Natural killer cell treated with Interleukin-12 subunit alpha and Interleukin-12 subunit beta and Interleukin-15 and Interleukin-18, amount 100 ng/mL, for 72 hours (primary cell): Measurements from ENCODE around the gene TMEM123. TPM values are rescaled to one million over a fixed set of nuclear protein-coding genes. Genes with fewer than 3 reads are reported as not detected.
A peak's percentile ranks its signal among the peaks of the same experiment; 100 is the strongest.

Experiments used
- ATAC-seq, 2 donors: fragments of 150-1000 bp; cut with Tn5 transposase in 1 of 2; sonication (Bioruptor Pico), chemical (Tn5 transposase) in 1 of 2; 2 replicates each; pipeline ENCODE4 v1.10.0; 2021
- DNase-seq: peaks from one replicate; pipeline ENCODE4 v3.0.0; 2022; ENCODE audit warnings: low spot score
- H3K27ac Mint-ChIP-seq, 2 donors: 1 replicate in 1 of 2; 2 replicates in 1 of 2; pipeline ENCODE4 v1.8.0; 2022; ENCODE audit warnings: mixed read lengths in 2 of 2, mild to moderate bottlenecking in 1 of 2, moderate library complexity in 1 of 2
- H3K27me3 Mint-ChIP-seq, 2 donors: 1 replicate in 1 of 2; 2 replicates in 1 of 2; pipeline ENCODE4 v1.8.0; 2022; ENCODE audit warnings: mixed read lengths in 2 of 2
- H3K36me3 Mint-ChIP-seq: one replicate; pipeline ENCODE4 v1.8.0; 2022; ENCODE audit warnings: mixed read lengths
- H3K4me1 Mint-ChIP-seq, 2 donors: 1 replicate in 1 of 2; 2 replicates in 1 of 2; pipeline ENCODE4 v1.8.0; 2022; ENCODE audit warnings: low read depth in 2 of 2, mixed read lengths in 2 of 2, mild to moderate bottlenecking in 1 of 2
- H3K4me3 Mint-ChIP-seq: one replicate; pipeline ENCODE4 v1.8.0; 2022; ENCODE audit warnings: mixed read lengths
- H3K9me3 Mint-ChIP-seq: 2 replicates; pipeline ENCODE4 v1.8.0; 2022; ENCODE audit warnings: mixed read lengths
- total RNA-seq, 2 donors: library from RNA; stranded (reverse); gene quantifications; one replicate each; pipeline ENCODE4 v1.2.3, GENCODE V29; 2022

Gene TMEM123
- total RNA-seq, 2 donors from 2014 or later = 64.6 to 81.3 TPM

DNA sequence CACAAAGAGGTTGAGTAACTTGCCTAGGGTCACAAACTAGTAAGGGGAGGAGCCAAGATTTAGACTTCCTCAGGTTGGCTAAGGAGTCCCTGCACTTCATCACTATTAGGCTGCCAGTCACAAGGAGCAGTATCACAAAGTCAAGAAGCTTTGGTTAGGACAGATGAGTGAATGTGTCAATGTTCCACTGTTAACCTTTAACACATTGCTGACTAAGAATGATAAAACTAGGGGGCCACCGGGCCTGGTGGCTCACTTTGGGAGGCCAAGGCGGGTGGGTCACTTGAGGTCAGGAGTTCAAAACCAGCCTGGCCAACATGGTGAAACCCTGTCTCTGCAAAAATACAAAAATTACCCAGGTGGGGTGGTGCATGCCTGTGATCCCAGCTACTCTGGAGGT is 32.0 kb downstream of the TMEM123 start:
- DNase-seq = no peak
- peaks cover 13% of the 10 kb centered on the region for H3K36me3 Mint-ChIP-seq
- peaks cover 36 to 41% of the 10 kb centered on the region in 2 donors for H3K4me1 Mint-ChIP-seq
- peaks cover 9% of the 10 kb centered on the region for H3K9me3 Mint-ChIP-seq
- peak; percentile 65 to 75 for ATAC-seq
- H3K27me3 Mint-ChIP-seq = no peaks in the 10 kb centered on the region
- H3K27ac Mint-ChIP-seq = no peak overlapping the region
- H3K4me3 Mint-ChIP-seq = no peak overlapping the region

GRCh38 chr11:102419181-102419580 is 33.4 kb downstream of the TMEM123 start:
- no peak for DNase-seq
- no peak overlapping the region for H3K4me3 Mint-ChIP-seq
- H3K4me1 Mint-ChIP-seq = peaks cover 50 to 55% of the 10 kb centered on the region in 2 donors
- H3K9me3 Mint-ChIP-seq = peaks cover 9% of the 10 kb centered on the region
- peaks cover 13% of the 10 kb centered on the region for H3K36me3 Mint-ChIP-seq
- ATAC-seq = no peak
- H3K27me3 Mint-ChIP-seq = no peaks in the 10 kb centered on the region
- no peak overlapping the region for H3K27ac Mint-ChIP-seq

DNA sequence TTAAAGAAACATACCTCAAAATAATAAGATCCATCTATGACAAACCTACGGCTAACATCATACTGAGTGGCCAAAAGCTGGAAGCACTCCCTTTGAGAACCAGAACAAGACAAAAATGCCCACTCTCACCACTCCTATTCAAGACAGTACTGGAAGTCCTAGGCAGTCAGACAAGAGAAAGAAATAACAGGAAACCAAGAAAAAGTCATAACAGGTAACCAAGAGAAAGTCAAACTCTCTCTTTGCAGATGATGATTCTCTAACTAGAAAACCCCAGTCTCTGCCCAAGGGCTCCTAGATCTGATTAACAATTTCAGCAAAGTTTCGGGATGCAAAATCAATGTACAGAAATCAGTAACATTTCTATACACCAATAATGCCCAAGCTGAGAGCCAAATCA is 35.6 kb downstream of the TMEM123 start:
- DNase-seq (no peak), ATAC-seq (peak in 1 of 2 donors; percentile 62)
- Mint-ChIP-seq H3K4me1 (peaks cover 46 to 50% of the 10 kb centered on the region in 2 donors), H3K27me3 (no peaks in the 10 kb centered on the region), H3K4me3 (peak overlapping the region; percentile 3), H3K36me3 (peaks cover 13% of the 10 kb centered on the region), H3K9me3 (peaks cover 9% of the 10 kb centered on the region), H3K27ac (peak overlapping the region in 1 of 2 donors; percentile 14)

- H3K27me3 Mint-ChIP-seq = no peaks in the 10 kb centered on the region
- peaks cover 45 to 48% of the 10 kb centered on the region in 2 donors for H3K4me1 Mint-ChIP-seq
- DNase-seq (no peak), ATAC-seq (peak in 1 of 2 donors; percentile 72)
- H3K36me3 Mint-ChIP-seq = peaks cover 13% of the 10 kb centered on the region
- peak overlapping the region; percentile 49 for H3K4me3 Mint-ChIP-seq
- H3K9me3 Mint-ChIP-seq = peaks cover 9% of the 10 kb centered on the region
- H3K27ac Mint-ChIP-seq = peak overlapping the region; percentile 3 to 35
Observed at GRCh38 chr11:102415304-102415916, 37.2 kb downstream of the TMEM123 start.

DNA sequence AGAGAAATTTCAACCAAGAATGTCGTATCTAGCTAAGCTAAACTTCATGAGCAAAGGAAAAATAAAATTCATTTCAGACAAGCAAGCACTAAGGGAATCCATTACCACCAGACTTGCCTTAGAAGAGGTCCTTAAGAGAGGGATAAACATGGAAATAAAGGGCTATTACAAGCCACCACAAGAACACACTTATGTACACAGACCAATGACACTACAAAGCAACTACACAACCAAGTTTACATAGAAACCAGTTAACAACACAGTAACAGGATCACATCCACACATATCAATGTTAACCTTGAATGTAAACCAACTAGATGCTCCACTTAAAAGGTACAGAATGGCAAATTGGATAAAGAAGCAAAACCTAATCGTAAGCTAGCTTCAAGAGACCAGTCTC is 38.0 kb downstream of the TMEM123 start:
- Mint-ChIP-seq H3K36me3 (peaks cover 13% of the 10 kb centered on the region), H3K27me3 (no peaks in the 10 kb centered on the region), H3K4me1 (peaks cover 41 to 52% of the 10 kb centered on the region in 2 donors), H3K9me3 (peaks cover 9% of the 10 kb centered on the region), H3K4me3 (peak overlapping the region; percentile 49), H3K27ac (peak overlapping the region; percentile 3 to 35)
- ATAC-seq (no peak), DNase-seq (no peak)

DNA sequence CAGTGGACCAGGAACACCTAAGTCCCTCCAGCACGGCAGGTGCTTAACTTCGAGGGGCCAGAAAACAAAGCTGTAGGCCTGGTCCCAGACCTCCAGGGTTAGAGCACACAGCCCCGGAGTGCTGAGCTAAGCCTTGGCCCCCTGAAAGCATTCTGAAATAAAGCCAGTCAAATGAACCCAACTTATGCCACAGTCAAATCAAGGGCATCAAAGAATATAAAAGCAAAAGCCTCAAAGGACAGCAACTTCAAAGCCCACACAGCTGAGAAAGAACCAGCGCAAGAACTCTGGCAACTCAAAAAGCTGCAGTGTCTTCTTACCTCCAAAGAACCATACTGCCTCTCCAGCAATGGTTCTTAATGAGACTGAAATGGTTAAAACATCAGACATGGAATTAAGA is 39.1 kb downstream of the TMEM123 start:
- no peak for ATAC-seq
- H3K4me1 Mint-ChIP-seq = peaks cover 38 to 53% of the 10 kb centered on the region in 2 donors
- no peak for DNase-seq
- H3K27me3 Mint-ChIP-seq = no peaks in the 10 kb centered on the region
- H3K9me3 Mint-ChIP-seq = peaks cover 9% of the 10 kb centered on the region
- H3K27ac Mint-ChIP-seq = peak overlapping the region in 1 of 2 donors; percentile 1
- peaks cover 13% of the 10 kb centered on the region for H3K36me3 Mint-ChIP-seq
- no peak overlapping the region for H3K4me3 Mint-ChIP-seq

GRCh38 chr11:102411142-102411541 is 41.4 kb downstream of the TMEM123 start:
- Mint-ChIP-seq H3K27me3 (no peaks in the 10 kb centered on the region), H3K9me3 (no peaks in the 10 kb centered on the region), H3K36me3 (no peaks in the 10 kb centered on the region), H3K4me1 (peaks cover 26 to 43% of the 10 kb centered on the region in 2 donors), H3K27ac (no peak overlapping the region), H3K4me3 (no peak overlapping the region)
- ATAC-seq (no peak), DNase-seq (no peak)

GRCh38 chr11:102410382-102410784 is 42.2 kb downstream of the TMEM123 start:
- Mint-ChIP-seq H3K9me3 (no peaks in the 10 kb centered on the region), H3K27ac (no peak overlapping the region), H3K27me3 (no peaks in the 10 kb centered on the region), H3K36me3 (no peaks in the 10 kb centered on the region), H3K4me3 (no peak overlapping the region), H3K4me1 (peaks cover 24 to 36% of the 10 kb centered on the region in 2 donors)
- DNase-seq = no peak
- ATAC-seq = no peak

DNA sequence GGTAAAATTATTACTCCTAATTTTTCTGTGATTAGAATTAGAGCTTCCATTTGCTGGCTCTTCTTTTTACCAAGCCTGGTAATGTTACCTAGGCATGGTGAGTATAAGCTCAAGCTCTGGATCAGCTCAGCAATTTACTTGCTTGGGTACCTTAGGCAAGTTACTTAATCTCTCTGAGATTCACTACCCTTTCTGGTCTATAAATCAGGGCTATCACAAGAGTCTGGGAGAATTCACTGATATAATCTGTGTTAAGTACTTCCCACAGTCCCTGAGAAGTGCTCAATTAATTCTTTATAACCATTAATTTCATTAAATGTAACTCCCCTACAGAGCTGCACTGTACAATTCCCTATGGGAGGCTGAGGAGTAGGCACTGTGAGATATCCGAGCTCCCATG is 44.2 kb downstream of the TMEM123 start:
- Mint-ChIP-seq H3K9me3 (no peaks in the 10 kb centered on the region), H3K4me1 (peaks cover 13 to 23% of the 10 kb centered on the region in 2 donors), H3K27ac (no peak overlapping the region), H3K36me3 (no peaks in the 10 kb centered on the region), H3K4me3 (no peak overlapping the region), H3K27me3 (no peaks in the 10 kb centered on the region)
- DNase-seq (no peak), ATAC-seq (no peak)

DNA sequence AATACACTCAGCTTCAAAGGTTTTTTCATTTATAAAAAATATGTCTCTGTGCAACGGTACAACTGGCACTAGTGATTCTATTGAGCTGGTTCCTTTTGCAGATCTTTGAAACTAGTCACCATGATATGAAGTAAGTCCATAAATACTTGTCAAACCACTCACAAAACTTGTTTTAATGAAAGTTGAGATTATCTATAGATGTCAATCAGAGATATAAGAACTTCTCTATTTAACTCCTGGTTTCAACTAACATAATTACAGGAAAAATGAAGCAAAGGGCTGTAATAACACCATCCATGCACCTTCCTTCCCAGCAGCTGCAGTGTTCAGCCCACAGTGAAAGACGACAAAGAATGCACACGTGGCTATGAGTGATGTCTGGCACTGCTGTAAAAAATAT is 44.7 kb downstream of the TMEM123 start:
- no peak for DNase-seq
- peaks cover 17 to 26% of the 10 kb centered on the region in 2 donors for H3K4me1 Mint-ChIP-seq
- H3K27me3 Mint-ChIP-seq = no peaks in the 10 kb centered on the region
- H3K4me3 Mint-ChIP-seq = no peak overlapping the region
- H3K36me3 Mint-ChIP-seq = no peaks in the 10 kb centered on the region
- ATAC-seq = no peak
- no peaks in the 10 kb centered on the region for H3K9me3 Mint-ChIP-seq
- H3K27ac Mint-ChIP-seq = peak overlapping the region in 1 of 2 donors; percentile 81

DNA sequence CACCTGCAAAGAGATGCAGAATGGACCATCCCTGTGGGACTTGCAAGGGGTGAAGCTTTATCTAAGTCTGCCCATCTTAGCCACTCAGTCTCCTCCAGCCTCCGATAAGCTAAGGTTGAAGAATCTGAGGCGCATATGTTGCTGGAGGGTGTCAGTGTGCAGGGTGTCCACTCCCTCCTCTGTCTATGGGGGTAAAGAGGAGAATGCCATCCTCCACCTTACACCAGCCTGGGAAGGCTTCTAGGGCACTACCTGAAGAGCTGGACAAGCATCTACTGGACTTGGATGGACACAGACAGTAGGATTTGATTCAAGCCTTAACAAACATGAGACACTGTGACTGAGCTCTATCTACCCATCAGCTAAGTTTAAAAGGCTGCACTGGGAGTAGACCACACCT is 46.5 kb downstream of the TMEM123 start:
- Mint-ChIP-seq H3K27me3 (no peaks in the 10 kb centered on the region), H3K9me3 (no peaks in the 10 kb centered on the region), H3K4me3 (no peak overlapping the region), H3K27ac (peak overlapping the region in 1 of 2 donors; percentile 81), H3K36me3 (no peaks in the 10 kb centered on the region), H3K4me1 (peaks cover 19 to 38% of the 10 kb centered on the region in 2 donors)
- ATAC-seq (no peak), DNase-seq (no peak)

DNA sequence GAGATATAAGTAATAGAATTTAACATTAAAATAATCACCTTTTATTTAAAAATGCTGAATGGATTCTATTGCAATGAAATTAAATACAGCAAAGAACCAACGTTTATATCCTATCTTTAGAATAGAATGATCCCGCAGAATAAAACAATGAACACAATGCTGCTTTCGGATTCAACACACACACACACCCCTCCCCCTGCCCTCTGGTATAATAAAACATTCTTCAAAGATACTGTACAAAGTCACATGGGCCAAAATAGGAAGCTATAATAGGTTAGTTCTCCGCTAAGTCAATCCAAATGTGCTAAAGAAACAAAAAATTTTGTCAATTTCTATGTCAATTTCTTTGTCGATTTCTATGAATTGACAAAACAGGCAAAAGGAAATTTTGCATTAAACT is 47.1 kb downstream of the TMEM123 start:
- Mint-ChIP-seq H3K36me3 (no peaks in the 10 kb centered on the region), H3K27ac (no peak overlapping the region), H3K27me3 (no peaks in the 10 kb centered on the region), H3K9me3 (no peaks in the 10 kb centered on the region), H3K4me1 (peaks cover 22 to 36% of the 10 kb centered on the region in 2 donors), H3K4me3 (no peak overlapping the region)
- DNase-seq (no peak), ATAC-seq (no peak)

DNA sequence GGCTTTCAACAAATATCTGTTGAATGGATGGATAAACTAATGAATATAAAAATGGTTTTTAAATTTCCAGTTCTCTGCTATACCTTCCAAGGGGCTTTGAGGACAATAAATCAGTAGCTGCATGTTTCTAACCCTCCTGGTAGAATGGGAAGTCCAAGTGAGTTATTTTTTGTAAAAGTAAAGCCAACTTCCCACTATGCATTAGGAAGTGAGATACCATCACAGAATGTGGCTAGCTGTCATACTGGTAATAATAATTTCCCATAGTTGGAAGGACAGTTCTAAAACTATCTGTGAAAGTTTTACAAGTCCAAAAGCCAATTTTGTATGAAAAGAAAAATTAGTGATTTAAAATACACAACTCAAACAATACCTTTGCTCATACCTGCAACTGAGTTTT is 50.0 kb downstream of the TMEM123 start:
- no peaks in the 10 kb centered on the region for H3K36me3 Mint-ChIP-seq
- no peak for ATAC-seq
- H3K4me3 Mint-ChIP-seq = no peak overlapping the region
- no peak for DNase-seq
- H3K27me3 Mint-ChIP-seq = no peaks in the 10 kb centered on the region
- H3K9me3 Mint-ChIP-seq = no peaks in the 10 kb centered on the region
- H3K27ac Mint-ChIP-seq = peak overlapping the region; percentile 28 to 65
- H3K4me1 Mint-ChIP-seq = peaks cover 23% of the 10 kb centered on the region in 2 donors

DNA sequence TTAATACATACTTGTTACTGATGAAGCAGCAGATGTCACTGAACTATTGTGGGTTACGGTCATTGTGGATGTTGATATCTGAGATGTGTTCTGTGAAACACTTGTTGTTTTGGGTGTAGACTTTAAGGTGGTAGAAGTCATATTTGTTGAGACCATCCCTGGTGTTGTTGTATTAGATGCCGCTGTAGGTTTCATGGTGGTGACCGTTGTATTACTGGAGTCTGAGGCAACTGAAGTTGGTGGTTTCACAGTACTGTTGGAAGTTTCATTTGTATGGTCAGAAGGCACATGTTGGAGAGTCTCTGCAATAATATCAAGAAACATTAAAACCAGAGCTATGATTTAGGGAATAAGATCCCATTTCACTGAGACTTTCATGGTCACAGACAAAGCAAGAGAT is 50.7 kb downstream of the TMEM123 start:
- Mint-ChIP-seq H3K4me3 (no peak overlapping the region), H3K4me1 (peaks cover 23 to 28% of the 10 kb centered on the region in 2 donors), H3K27ac (no peak overlapping the region), H3K27me3 (no peaks in the 10 kb centered on the region), H3K9me3 (no peaks in the 10 kb centered on the region), H3K36me3 (no peaks in the 10 kb centered on the region)
- DNase-seq (no peak), ATAC-seq (peak in 1 of 2 donors; percentile 61)

- H3K36me3 Mint-ChIP-seq = no peaks in the 10 kb centered on the region
- DNase-seq = no peak
- no peak overlapping the region for H3K4me3 Mint-ChIP-seq
- peaks cover 22 to 34% of the 10 kb centered on the region in 2 donors for H3K4me1 Mint-ChIP-seq
- no peak for ATAC-seq
- no peaks in the 10 kb centered on the region for H3K9me3 Mint-ChIP-seq
- H3K27ac Mint-ChIP-seq = peak overlapping the region in 1 of 2 donors; percentile 19
- H3K27me3 Mint-ChIP-seq = no peaks in the 10 kb centered on the region
Observed at GRCh38 chr11:102400603-102401002, 52.0 kb downstream of the TMEM123 start.
